Bone marrow (tissue), 2 donors: ENCODE results near the gene XAB2.
"Not testable (repeated sequence)": the region's sequence is repeated elsewhere in the genome, so short reads cannot be mapped to it uniquely, and the experiment has no call there.

Experiments used
- DNase-seq, 2 donors: peaks; one replicate each; lab custom pipeline; 2025; lab: John Stamatoyannopoulos, UW

Gene XAB2

DNA sequence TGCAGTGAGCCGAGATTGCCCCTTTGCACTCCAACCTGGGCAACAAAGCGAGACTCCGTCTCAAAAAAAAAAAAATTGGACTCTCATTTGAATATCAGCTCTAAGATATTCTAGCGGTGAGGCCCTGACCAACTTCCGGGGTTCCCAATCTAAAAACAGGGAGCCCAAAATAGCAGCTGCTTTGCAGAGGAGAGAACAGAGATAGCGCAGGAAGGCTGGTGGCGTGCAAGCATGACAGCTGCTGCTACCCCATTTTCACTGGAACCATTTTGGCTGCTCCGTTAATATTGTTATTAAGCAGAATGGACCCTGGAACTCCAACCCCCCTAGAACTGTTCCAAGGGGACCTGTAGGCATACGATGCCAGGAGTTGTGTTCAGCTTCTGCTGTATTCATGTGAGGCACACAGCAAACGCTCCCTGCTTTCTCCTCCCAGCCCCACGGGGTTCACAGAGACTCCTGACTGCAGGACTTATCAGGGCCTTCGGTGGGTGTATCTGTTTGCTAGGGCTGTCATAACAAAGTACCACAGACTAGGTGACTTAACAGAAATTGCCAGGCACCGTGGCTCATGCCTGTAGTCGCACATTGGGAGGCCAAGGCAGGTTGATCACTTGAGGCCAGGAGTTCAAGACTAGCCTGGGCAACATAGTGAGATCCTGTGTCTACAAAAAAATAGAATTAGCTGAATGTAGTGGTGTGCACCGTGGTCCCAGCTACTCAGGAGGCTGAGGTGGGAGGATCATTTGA, 19.1 kb upstream of the XAB2 start:
- DNase-seq = no peak

DNA sequence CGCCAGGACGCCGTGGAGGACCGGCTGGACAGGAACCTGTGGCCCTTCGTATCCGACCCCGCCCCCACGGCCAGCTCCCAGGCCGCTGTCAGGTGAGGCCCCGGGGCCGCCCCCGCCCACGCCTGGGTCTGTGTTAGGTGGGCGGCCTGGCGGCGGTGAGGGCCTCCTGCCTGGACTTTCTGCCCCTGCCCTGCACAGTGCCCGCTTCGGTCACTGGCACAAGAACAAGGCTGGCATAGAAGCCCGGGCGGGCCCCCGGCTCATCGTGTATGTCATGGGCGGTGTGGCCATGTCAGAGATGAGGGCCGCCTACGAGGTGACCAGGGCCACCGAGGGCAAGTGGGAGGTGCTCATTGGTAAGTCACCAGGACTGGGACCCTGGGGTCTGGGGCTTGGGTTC, 17.8 kb upstream of the XAB2 start:
- no peak for DNase-seq

DNA sequence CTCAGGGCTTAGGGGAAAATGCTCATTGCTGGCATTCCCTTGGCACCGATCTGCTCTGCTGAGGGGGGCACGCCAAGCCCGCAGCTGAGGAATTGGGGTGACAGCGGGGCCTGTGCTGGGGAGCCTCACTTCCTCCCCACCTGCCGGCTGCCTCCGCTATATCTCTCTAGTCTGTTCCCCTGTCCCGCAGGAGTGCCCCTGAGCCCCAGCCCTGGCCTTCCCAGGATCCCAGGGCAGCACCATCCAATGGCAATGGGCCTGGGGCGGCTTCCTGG, 17.0 kb upstream of the XAB2 start:
- DNase-seq = no peak

DNA sequence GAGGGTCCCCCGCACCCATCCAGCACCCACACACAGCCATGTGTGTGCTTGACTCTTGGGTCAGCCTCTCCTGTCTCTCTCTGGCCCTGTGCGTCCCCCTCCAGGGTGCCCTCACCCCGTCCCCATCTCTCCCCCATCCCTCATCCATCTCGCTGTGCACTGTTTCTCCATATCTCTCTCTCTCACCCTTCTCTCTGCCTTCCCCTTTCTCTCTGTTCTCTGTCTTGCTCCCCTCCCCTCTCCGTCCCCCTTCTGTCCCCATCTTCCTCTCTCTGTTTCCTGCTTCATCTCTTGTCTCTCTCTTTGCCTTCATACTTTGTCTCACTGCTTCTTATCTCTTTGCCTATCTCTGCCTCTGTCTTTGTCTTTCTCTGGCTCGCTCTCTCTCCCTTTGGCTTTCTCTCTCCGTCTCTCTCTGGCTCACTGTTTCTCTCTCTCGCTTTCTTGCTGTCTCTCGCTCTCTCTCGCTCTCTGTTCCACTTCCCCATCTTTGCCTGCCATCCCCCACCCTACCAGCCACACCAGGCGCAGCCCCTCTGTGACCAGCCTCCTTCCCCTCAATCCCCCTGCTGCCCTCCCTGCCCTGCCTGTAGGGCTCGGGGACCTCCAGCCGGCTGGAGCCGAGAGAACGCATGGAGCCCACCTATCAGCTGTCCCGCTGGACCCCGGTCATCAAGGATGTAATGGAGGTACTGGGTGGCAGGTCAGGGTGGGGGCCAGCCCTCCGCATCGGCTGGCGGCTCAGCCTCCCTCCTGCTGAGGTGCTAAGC, 16.5 kb upstream of the XAB2 start:
- DNase-seq = no peak

DNA sequence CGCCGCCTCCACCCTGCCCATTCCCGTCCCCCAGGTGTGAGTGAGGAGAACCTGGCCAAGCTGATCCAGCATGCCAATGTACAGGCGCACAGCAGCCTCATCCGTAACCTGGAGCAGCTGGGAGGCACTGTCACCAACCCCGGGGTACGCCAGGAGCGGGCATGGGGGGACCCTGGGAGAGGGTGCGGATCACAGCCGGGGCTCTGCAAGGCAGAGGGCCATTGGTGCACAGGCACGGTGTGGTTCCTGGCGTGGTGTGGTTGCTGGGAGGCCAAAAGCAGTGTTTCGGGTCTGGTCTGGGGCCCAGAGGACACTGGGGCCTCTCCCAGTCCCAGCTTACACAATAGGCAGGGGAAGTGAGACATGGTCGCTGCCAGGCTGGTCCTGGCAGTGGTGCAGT, 15.8 kb upstream of the XAB2 start:
- DNase-seq = no peak

DNA sequence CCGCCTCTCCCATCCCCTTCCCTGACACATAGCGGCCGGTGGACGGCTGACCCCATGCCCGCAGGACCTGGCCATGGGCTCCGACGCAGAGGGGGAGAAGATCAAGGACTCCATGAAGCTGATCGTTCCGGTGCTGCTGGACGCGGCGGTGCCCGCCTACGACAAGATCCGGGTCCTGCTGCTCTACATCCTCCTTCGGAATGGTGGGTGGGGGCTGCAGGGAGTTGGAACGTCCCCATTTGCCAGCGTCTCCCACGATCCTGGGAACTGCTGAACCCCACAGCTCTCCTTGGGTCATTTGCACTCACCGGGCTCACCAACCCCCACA, 15.2 kb upstream of the XAB2 start:
- no peak for DNase-seq

DNA sequence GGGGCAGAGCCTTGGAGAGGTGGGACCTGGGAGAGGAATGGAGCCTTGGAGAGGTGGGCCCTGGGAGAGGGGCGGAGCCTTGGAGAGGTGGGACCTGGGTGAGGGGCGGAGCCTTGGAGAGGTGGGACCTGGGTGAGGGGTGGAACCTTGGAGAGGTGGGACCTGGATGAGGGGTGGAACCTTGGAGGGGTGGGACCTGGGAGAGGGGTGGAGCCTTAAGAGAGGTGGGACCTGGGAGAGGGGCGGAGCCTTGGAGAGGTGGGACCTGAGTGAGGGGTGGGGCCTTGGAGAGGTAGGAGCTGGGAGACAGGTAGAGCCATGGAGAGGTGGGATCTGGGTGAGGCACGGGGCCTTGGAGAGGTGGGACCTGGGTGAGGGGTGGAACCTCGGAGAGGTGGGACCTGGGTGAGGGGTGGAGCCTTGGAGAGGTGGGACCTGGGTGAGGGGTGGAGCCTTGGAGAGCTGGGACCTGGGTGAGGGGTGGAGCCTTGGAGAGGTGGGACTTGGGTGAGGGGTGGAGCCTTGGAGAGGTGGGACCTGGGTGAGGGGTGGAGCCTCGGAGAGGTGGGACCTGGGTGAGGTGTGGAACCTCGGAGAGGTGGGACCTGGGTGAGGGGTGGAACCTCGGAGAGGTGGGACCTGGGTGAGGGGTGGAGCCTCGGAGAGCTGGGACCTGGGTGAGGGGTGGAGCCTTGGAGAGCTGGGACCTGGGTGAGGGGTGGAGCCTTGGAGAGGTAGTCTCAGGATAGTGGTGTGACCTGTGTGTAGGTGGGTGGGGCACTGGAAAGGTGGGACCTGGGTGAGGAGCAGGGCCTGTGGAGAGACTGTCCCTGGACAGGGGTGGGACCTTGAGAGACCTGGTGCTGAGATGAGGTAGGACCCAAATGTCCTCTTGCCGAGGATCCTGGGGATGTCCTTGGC, 14.5 kb upstream of the XAB2 start:
- not testable (repeated sequence) for DNase-seq

DNA sequence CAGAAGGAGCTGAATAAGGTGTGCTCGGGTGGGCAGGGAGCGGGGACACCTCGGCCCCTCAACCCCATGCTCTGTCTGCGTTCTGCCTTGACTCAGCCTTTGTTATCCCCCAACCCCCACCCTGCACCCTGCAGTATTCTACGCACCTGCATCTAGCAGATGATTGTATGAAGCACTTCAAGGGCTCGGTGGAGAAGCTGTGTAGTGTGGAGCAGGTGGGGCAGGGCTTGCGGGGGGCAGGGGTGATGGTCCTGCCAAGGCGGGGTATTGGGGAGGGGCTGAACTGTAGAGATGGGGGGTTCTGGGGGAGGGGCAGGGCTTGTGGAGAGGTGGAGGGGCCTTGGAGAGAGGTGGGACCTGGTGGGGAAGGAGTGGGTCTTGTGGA, 13.7 kb upstream of the XAB2 start:
- DNase-seq = no peak

DNA sequence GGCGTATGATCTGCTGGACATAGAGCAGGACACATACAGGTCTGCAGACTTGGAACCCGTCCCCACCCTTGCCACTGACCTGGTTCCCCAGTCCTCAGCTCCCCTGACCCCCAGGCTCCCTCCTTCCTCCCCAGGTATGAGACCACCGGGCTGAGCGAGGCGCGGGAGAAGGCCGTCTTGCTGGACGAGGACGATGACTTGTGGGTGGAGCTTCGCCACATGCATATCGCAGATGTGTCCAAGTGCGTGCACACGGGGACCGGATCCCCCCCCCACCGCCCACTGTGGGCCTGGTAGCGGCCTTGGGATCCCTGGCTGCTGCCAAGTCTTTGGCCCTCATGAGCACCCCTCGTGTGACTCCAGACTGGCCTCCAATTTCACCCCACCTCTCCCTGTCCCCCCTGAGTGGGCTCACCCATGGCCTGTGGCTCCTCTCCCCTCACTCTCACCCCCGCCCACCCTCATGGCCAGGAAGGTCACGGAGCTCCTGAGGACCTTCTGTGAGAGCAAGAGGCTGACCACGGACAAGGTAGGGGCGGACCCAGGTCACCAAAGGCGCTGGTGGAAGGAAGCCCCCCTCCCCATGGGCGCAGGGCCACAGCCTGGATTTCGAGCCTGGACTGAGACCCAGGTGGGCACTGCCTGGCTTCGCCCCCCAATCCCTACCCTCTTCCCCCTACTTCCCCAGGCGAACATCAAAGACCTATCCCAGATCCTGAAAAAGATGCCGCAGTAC, 13.1 kb upstream of the XAB2 start:
- DNase-seq = no peak

DNA sequence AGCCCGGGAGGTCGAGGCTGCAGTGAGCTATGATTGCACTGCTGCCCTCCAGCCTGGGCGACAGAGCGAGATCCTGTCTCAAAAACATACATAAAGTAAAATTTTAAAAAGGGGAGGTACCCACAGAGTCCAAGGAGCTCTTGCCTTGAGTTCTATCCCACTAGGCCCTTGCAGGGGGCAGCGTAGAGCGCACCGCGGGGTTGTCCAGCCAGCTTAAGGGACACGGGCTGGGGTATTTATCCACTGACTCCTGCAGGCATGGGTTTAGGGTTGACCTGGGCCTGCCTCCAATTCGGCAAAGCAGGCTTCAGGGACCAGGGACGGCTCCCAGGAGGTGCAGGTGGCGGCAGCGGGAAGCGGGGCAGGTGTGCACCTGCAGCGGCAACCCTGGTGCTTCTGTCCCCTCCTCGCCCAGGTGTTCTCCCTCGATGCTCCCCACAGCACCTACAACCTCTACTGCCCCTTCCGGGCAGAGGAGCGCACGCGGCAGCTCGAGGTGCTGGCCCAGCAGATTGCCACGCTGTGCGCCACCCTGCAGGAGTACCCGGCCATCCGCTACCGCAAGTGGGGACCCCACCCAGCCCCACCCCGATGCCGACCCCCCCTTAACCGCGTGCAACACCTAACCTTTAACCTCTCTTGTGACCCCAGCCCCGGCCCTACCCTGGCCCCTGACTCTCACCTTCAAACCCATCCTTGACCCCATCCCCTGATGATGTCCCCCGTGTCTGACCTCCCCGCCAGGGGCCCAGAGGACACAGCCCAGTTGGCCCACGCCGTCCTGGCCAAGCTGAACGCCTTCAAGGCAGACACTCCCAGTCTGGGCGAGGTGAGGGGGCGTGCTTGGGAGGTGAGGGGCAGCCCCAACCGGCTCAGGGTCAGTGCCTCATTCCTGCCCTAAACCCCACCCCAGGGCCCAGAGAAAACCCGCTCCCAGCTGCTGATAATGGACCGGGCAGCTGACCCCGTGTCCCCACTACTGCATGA, 12.2 kb upstream of the XAB2 start:
- no peak for DNase-seq

DNA sequence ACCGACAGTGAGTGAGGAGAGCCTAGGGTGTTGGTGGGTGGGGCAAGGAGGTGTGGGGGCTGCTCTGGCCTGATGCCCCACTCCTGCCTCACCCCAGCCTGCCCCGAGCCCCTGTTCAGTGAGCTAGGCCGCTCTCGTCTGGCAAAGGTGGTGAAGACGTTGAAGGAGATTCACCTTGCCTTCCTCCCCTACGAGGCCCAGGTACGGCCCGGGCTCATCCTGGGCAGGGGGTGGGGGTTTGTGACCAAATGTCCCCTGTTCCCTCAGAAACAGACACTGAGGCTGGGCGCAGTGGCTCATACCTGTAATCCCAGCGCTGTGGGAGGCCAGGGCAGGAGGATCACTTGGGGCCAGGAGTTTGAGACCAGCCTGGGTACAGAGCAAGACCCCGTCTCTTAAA, 11.5 kb upstream of the XAB2 start:
- DNase-seq = no peak

DNA sequence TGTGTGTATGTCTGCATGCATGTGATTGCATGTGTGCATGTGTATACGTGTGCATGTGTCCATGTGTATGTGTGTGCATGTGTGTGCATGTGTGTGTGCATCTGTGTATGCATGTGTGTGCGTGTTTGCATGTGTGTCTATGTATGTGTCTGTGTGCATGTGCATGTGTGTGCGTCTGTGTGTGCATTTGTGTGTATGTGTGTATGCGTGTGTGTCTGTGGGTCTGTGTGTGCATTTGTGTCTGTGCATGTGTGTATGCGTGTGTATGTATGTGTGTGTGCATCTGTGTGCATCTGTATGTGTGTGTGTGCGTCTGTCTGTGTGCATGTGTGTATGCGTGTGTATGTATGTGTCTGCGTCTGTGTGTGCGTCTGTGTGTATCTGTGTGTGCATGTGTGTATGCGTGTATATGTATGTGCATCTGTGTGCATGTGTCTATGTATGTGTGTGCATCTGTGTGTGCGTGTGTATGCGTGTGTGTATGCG, 10.6 kb upstream of the XAB2 start:
- DNase-seq = no peak

DNA sequence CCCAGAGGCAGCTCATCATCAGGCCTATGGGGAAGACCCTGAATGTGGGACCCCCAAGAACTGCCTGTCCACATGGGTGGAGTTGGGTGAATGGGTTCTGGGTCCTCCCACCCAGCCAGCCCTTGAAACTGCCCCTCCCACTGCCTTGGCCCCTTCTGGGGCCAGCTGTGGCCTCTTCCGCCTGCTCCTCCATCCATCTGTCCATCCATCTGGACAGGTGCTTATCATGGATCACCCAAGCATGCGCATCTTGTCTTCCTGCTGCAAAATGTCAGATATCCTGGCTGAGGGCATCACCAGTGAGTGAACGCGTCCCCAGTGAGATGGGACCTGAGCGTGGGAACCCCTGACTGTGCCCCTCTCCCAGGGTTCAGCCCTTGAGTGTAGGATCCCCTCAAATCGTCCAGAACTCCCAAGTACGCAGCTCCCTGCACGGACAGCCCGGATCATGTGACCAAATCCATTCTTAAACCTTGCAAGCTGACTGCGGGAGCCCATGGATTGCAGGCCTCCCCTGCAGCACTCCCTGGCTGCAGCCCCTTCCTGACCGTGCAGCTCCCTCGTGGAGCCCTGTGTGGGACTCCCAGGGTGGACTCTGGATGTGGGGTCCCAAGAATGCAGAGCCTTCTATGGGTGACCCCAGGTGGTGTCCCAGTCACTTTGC, 9.6 kb upstream of the XAB2 start:
- no peak for DNase-seq

DNA sequence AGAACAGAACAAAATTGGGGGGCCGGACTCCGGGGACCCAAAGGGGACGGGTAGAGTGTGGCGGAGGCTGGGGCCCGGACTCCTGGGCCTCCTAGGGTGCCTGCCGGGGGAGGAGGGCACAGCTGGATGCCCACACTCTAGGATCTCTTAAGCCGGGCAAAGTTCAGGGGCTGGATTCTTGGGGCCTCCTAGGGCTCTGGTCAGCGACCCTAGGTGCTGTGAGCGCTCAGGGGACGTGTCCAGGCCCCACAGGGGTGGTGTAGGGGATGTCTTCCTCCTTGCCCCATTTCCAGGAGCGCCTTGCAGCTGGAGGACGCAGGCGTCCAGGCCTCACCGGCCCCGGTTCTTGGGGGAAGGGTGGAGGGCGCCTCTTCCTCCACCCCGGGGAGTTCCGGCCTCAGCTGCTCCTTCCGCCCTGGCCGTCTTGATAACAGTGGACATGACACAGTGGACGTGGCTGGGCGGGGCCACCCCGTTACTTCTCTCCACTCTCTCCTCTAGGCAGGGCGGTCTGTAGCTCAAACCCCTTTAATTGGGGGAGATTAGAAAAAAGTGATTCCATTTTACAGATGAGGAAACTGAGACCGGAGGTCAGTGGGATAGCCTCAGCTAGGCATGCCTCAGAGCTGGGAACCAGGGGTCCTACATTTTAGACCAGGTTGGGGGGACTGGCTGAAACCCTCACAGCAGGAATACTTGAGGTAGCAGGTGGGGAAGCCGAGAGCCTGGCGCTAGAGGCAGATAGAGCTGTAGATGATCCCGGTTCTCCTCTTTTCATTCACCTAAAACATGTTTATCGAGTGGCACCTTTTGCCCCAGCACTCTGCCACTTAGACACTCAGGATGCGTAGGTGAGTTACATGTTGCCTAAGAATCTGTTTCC, 8.3 kb upstream of the XAB2 start:
- DNase-seq = peak in 1 of 2 donors; percentile 57

DNA sequence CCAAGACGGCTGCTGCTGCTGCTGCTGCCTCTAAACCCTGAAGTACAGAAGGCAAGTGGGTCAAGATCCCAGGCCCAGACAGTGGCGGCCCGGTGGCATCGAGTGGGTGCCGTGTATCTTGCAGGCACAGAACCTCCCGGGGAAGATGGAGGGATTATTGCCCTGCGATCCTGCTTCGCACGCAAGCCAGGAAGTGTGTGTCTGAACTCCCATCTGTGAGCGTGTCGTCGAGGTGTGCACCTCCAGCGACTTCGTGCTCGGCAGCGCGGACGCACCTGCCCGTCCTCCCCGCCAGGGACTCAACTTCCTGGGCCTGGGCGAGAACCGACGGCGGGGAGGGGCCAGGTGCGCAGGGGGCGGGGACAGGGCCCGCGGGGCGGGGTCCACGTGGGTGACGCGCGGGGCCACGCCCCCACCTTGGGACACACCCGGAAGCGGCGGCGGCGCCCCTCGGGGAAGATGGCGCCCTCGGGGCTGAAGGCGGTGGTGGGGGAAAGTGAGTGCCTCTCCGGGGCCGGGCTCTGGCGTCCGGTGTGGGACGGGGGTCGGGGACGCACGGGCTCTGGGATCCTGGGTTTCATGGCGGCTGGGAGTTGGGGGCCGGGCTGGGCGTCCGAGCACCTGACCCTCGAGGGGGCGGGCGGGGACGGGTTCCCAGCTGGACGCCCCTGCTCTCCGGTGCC, 7.5 kb upstream of the XAB2 start, which contains the start of gene STXBP2:
TSS of gene STXBP2 (plus strand) at position 420 of the 683 bp plus-strand sequence. CDS start at position 460, 40 bp downstream.
- peak in 1 of 2 donors; percentile 67 for DNase-seq

DNA sequence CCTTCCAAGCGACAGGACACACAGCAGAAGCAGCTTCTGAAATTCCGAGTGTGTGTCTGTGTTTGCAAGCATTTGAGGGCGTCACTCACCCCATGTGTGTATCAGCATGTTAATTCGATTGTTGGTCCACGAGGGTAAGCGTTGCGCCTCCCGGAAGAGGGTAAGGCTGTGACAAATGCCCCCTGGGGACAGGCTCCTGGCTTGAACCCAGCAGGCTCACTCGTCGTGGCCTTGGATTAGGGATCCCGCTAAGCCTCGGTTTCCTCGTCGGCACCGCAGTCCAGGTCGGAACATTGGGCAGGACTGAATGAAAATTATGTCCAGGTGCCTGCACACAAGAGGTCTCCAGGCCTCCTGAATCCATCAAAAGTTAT, 7.0 kb upstream of the XAB2 start:
- DNase-seq = no peak

DNA sequence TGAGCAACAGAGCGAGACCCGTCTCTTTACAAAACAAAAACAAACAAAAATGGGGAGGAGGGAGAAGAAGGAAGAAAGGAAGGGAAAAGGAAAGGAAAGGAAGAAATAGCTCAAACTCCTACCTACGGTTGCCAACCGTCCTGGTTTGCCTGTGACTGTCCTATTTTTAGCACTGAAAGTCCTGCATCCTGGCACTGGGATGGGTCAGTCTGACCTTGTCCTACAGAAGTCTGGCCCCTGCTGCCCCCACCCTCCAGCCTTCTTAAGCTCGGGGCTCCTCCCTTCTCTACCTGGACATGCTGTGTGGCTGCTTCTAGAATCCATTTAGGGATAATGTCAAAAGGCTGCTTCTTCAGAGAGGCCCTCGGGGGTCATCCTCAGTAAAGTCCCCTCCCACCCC, 6.3 kb upstream of the XAB2 start:
- DNase-seq = no peak

DNA sequence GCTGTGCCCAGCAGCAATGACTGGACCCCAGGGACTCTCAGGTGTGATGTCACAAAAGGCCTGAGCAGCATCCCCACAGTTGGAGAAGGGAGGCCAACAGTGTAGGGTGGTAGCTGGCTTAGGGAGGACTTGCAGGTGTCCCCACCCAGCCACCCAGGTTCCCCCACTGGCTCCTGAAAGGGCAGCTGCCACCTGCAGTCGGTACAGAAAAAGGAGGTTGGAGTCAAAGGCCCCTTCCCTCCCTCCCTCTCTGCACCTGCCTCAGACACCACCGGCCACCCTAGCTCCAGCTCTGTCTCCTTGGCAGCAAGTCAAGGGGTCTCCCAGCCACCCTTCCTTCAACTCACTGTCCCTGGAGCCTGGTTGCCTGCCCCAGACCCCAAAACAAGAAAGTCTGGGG, 4.4 kb upstream of the XAB2 start, which contains the start of gene PCP2:
TSS of gene PCP2 (minus strand) at position 22 of the 400 bp plus-strand sequence. CDS start 262 bp downstream, outside the sequence.
- no peak for DNase-seq
